ENCODE measurements around the gene ADGRG6.

GRCh38 chr6:142258305-142258704, 43.5 kb upstream of the ADGRG6 start:
- no peak for TF ChIP-seq CTCF (IDR thresholded peaks at IDR 0.05)
- no peak for TF ChIP-seq EZH2 (IDR thresholded peaks at IDR 0.05)
